ENCODE results near the gene ARPIN.
"Not testable (repeated sequence)": the region's sequence is repeated elsewhere in the genome, so short reads cannot be mapped to it uniquely, and the experiment has no call there.

The ARPIN gene

DNA sequence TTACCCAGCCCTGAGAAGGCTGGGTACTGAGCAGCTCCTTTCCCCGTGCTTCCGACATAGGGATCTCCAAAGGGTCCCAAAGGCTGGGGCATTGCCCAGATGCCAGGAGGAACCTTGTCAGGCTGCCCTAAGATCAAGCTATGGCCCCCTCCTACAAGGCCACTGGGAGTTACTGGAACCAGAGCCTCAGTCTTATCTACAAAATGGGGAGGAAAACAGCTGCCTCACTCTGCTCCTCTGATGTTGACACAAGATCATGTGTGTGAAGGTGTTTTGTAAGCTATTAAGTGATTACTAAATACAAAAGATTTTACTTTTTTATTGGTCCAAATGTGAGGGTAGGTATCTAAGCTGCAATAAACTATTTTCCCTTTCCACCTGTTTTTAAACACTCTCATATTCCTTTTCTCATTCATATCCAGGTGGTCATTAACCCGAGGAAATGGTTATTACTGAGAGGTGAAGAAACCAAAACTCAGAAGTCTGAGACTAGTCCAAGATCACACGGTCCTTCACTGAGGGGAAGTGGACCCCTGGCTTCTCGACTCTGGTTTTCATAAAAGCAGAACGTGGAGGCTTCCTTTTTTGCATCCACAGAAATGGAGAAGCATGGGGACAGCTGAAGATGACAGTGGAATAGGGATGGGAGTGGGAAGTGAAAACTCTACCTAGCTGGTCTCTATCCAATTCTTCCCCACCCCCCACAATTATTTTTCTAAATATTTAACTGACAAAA lies 1.7 kb downstream of the ARPIN start:
- no peak for DNase-seq (ENCODE audit: low read depth)

DNA sequence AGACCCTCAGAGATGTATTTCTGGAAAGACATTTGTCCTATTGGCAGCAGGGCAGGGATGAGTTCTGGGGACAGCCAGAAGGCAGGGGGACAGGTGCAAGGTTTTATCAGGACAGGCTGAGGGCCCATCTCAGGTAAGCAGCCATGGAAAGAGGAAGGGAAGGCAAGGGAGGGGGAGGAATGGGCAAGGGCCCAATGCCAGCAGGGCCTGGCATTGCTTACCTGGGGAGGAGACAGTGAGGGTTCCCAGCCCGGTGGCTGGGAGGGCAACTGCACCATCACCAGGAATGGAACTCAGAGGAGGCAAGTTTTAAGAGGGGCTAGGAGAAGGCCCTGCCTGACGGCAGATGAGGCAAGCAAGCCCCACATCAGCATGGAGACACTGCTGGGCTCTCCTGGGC lies 3.1 kb downstream of the ARPIN start:
- DNase-seq (ENCODE audit: low read depth) = no peak

DNA sequence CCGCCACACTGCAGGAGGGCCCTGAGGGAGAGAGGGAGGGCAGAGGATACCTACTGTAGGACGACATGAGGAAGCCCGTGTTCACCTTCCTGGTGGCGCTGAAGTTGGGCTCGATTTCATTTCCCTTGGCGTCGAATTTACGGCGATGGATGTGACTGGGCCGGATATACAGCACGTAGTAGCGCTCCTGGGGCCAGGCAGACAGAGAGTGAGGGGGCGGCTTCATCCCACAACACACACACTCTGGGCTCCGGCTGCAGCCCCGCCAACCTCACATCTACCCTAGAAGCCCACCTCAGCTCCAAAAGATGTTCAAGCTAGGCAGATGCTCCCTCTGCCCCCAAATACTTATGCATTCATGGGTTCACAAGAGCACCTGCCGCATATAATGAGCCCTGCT lies 4.5 kb downstream of the ARPIN start:
- no peak for DNase-seq (ENCODE audit: low read depth)

- no peak for DNase-seq (ENCODE audit: low read depth)
Measured at GRCh38 chr15:89907289-89907688, 5.5 kb downstream of the ARPIN start.

DNA sequence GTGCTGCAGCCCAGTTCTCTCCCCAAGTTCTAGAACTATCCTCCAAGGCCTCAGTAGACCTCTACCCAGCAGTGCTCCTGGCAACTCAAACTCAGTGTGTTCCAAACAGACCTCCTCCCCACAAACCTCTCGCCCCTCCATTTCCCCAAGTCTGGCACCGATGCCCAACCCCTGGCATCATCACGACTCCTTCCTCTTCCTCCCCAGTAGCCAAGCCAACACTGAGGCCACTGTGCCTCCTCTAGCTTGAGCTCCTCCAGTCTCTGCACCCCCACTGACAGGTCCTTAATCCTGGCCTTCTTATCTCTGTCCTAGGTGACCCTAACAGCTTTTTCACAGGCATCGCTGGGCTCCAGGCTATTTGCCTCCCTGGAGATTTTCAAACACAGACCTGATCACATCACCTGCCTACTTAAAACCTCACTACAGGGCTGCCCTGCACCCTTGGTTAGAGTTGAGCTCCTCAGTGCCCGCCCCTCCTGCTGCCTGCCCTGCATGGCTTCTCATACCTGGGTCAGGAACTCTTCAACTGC lies 6.8 kb downstream of the ARPIN start:
- DNase-seq (ENCODE audit: low read depth) = no peak

DNA sequence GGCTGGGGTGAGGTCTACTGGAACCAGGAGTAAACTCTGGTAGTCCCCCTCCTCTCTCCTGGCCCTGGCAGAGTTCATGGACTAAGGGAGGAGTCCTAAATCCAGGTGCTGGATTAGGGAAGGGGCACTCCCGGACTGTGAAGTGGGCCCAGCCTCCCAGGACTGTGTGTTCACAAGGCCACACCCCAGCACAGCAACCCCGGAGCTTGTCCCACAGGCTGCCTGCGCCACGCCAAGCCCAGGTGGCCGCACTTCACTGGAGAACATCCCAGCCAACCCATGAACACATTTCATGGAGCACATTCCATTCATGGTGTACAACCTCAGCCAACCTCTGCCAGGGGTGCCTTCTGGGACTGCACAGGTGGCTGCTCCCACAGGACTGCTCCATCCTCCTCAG lies 8.2 kb downstream of the ARPIN start:
- DNase-seq (ENCODE audit: low read depth) = no peak

- DNase-seq (ENCODE audit: low read depth) = no peak
Measured at GRCh38 chr15:89903858-89904130, 9.0 kb downstream of the ARPIN start.

DNA sequence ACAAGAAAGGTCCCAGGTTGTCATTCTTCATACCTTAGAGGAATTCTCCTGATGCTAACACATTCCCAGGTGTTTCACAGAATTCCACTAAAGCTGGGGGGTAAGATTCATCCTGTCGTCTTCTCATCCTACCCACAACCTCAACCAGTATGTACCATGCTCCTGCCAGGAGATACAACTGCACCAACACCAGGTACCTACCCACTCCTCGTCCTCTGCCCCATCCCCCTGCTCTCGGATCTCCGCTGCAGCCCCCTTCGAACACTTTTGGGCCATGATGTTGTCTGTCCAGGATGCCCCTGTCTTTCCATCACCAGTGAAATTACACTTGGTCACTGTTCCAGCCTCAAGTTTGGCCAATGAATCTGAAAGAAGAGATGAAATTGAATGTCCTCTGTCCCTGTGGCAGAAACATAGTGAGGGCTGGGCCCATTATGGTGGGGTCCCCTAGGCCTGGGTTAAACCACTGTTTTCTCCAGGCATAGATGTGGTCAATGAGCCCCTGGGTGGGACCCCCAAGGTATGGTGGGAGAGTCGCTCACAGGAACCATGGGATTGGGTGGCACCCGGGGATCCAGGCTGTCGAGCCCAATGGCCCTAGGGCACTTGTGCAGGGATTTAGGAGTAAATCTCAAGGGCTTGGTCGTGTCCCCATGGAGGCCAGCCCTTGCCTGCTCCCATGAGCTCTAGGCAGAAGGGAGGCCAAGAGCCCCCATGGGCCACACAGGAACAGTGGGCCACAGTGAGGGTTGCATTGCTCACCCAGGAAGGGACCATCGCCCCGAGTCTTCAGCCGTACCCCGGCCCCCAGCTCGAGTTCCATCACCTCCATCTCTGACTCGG lies 9.5 kb downstream of the ARPIN start:
- DNase-seq (ENCODE audit: low read depth) = no peak

- no peak for DNase-seq (ENCODE audit: low read depth)
Measured at GRCh38 chr15:89900849-89901248, 11.9 kb downstream of the ARPIN start.

DNA sequence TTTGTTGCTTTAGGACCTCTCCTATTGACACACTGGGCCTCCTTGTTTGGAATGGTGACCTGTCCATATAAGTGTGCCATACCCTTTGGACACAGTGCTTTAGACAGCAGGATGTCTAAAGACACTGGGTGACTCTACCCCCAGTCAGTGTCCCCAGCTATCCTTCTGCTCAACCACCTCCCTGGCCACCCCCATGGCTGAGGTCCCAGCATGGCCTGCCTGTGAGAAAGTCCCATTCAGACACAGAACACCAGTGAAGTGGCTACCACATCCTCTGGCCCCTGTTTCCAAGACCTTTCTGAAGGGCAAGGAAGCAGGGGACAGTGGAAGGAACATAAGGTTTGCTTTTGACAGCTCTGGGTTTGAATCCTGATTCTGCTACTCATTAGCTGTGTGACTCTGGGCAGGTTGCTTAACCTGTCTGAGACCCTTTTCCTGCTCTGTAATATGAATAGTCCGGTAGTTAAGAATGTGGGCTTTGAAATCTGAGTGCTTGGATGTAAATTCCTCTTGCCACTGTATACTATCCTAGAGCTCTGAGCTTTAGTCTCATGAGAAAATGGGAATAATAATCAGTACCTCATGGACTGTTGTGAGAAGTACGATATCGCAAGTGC lies 12.7 kb downstream of the ARPIN start:
- DNase-seq (ENCODE audit: low read depth) = no peak

DNA sequence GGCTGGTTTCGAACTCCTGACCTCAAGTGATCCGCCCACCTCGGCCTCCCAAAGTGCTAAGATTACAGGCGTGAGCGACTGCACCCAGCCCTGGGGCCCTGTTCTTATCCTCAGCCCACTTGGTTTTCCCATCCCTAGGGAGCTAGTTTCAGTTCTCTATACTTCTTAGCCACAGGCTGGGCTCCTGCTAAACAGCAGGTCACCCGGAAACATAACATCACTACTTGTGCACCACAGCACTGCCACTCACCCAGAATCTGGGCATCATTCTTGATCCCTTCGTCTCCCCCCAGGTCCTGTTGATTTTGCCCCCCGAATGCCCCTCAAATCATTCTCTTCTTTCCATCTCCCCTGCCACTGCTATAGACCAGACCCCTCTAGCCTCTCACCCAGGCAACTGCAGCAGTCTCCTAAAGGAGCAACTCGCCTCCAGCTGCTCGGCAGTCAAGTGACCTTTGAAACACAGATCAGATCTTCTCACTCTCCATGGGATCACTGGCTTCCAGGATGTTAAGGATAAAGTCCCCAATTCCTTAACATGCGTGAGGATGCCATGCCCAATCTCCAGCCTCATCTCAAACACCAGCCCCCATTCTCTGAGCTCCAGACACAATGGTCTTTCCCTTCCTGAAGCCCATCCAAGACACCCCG lies 13.3 kb downstream of the ARPIN start:
- no peak for DNase-seq (ENCODE audit: low read depth)

GRCh38 chr15:89898614-89899294 lies 14.0 kb downstream of the ARPIN start:
- no peak for DNase-seq (ENCODE audit: low read depth)

DNA sequence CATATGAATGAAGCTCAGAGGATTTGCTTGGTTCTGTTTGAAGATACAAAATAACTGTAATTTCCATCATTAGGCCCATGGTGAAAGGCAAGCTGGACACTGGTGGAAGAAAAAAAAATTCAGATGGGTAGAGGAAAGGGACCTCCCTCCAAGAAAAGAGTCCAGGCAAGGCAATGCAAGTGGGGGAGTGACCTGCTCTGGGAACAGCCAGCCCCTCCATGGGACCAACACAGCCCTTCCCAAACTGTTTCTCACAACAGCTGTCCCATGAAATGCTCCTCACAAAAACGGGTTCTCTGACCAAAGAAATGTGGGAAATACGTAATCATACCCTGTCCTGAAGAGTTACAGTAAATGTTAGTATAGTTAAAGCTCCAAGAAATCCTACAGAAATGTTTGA lies 14.6 kb downstream of the ARPIN start:
- DNase-seq (ENCODE audit: low read depth) = no peak

DNA sequence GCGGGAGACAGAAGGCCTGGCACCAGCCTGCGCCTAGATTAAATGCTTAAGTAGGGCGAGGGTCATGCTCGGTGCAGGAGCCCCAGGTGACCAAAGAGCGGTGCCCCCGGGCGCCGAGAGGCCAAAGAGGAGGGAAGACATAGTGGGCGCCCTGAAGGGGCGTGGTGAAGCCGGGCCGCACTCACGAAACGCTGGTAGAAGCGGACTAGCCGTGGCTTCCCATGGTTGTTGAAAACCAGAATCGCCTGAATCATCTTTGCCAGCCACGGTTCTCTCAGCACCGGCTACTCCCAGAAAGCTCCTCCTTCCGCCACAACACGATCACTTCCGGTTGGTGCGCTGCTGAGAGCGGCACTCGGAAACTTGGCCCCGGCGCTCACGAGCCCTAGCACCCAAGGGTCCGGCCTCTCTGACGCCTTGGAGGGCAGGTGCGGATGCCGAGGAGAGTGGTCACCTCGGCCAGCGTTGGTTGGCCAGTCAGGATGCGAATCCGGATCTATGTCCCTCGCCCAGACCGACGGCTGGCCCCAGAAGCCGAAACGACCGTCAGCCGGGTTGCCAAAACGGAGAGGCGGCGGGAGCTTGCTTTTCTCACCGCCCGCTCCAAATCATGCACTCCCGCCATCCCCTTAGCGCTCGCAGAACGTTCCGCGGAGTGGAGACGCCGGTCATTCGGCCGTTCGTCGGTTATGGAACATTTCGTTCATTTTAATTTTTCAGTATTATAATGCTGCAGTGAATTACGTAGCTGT lies 18.9 kb downstream of the ARPIN start, which contains the start of gene AP3S2:
TSS of gene AP3S2 (minus strand) at position 299 of the 752 bp plus-strand sequence. CDS start at position 254, 45 bp downstream.
- DNase-seq (ENCODE audit: low read depth) = peak; percentile 79

GRCh38 chr15:89893027-89893426 lies 19.7 kb downstream of the ARPIN start:
- DNase-seq (ENCODE audit: low read depth) = no peak

DNA sequence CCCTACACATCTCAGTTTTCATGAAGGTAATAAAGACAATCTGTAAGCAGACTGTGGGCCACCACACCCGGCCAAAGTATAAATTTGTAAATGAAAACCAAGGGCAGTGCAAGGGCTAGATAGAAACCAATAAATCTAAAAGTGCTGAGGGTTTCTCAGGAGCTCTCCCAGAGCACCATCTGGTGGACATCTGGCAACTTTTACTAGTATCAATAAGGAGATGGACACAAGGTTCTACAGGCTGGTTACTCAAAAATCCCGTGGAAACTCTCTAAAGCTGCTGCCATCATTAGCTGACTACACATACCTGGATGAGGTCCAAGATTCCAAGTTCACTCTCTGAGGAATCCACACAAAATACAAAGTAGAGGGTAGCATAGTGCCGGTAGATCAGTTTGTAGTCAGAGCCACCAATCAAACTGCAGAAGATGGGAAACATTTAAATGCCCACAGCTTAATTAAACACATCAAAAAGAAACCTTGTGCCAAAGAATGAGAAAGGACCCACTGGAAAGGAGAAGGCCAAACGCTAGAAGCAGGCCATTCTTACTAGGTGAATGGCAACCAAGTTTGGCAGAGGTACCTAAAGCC lies 24.4 kb downstream of the ARPIN start:
- no peak for DNase-seq (ENCODE audit: low read depth)

GRCh38 chr15:89885611-89886010 lies 27.1 kb downstream of the ARPIN start:
- DNase-seq (ENCODE audit: low read depth) = no peak

- not testable (repeated sequence) for DNase-seq (ENCODE audit: low read depth)
Measured at GRCh38 chr15:89885179-89885578, 27.6 kb downstream of the ARPIN start.

GRCh38 chr15:89883518-89883917 lies 29.2 kb downstream of the ARPIN start:
- DNase-seq (ENCODE audit: low read depth) = no peak

DNA sequence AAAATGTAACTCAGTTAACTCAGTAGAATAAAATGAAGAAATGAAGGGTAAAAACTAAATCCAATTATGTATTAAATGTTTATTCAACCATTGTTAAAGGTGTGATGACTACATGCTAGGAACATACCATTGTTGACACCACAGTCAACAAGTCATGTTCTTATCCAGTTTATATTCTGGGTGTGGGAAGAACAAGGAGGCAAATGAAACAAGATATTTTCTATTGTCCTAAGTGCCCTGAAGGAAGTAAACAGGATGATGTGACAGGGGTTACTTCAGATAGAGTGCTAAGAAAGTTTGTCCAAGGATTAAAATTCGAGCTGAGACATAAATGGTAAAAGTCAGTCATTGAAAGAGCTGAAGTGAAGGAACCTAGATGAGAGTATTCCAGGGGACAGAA lies 32.0 kb downstream of the ARPIN start:
- no peak for DNase-seq (ENCODE audit: low read depth)

GRCh38 chr15:89878323-89878722 lies 34.4 kb downstream of the ARPIN start:
- no peak for DNase-seq (ENCODE audit: low read depth)
